PC-3 (cell line): ENCODE data around the gene PLCD1.

Source experiments
- EZH2phosphoT487 ChIP-seq: fragments of 300-600 bp; sonication (generic); IDR thresholded peaks from 2 replicates; pipeline ENCODE4 v1.6.1; 2018; ENCODE audit warnings: mild to moderate bottlenecking, antibody characterized with exemption, low read length, borderline replicate concordance
- TF ChIP-seq, protein P1 (sequence below): fragments of 300-600 bp; sonication (generic); conservative IDR thresholded peaks from 2 replicates; pipeline ENCODE4 v1.5.1; 2017; ENCODE audit warnings: antibody characterized with exemption, low read depth, mild to moderate bottlenecking, low read length

GRCh38 chr3:37995652-37996641, 33.5 kb downstream of the PLCD1 start:
- TF ChIP-seq, protein P1, sequence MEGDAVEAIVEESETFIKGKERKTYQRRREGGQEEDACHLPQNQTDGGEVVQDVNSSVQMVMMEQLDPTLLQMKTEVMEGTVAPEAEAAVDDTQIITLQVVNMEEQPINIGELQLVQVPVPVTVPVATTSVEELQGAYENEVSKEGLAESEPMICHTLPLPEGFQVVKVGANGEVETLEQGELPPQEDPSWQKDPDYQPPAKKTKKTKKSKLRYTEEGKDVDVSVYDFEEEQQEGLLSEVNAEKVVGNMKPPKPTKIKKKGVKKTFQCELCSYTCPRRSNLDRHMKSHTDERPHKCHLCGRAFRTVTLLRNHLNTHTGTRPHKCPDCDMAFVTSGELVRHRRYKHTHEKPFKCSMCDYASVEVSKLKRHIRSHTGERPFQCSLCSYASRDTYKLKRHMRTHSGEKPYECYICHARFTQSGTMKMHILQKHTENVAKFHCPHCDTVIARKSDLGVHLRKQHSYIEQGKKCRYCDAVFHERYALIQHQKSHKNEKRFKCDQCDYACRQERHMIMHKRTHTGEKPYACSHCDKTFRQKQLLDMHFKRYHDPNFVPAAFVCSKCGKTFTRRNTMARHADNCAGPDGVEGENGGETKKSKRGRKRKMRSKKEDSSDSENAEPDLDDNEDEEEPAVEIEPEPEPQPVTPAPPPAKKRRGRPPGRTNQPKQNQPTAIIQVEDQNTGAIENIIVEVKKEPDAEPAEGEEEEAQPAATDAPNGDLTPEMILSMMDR = no peak
- TF ChIP-seq EZH2phosphoT487 = no peak
